K562 (cell line): ENCODE results near the gene SOX18. TPM values are rescaled to one million over a fixed set of nuclear protein-coding genes. Genes with fewer than 3 reads are reported as not detected.

Source experiments
- ATAC-seq: fragments of 200-7000 bp; cut with Tn5 transposase; 3 replicates; pipeline ENCODE4 v1.9.1; 2020; ENCODE audit warnings: moderate library complexity
- BruUV-seq: library from RNA; stranded (reverse); fragments of 400-500 nt; replicated peaks from 2 replicates; lab custom pipeline; 2021; lab: Mats Ljungman, UMichigan
- CTCF ChIA-PET: fragments of 300-600 bp; formaldehyde crosslinking; extraction: SDS; loops from one replicate; lab custom pipeline; 2021; ENCODE audit warnings: low intra/inter-chr PET ratio; lab: Yijun Ruan, JAX
- POLR2A ChIA-PET: fragments of 300-600, 350-650 bp; sonication (Branson Sonifier 250); formaldehyde crosslinking; extraction: SDS; loops from one replicate; lab custom pipeline; 2021; ENCODE audit warnings: antibody characterized with exemption, inconsistent platforms; lab: Yijun Ruan, JAX
- DNase-seq, 4 experiments: peaks; one replicate each; pipeline versions ENCODE4 v3.0.0 to v3.0.0-alpha.2; 2011 to 2018; ENCODE audit warnings: low spot score in 3 of 4, mixed read lengths in 3 of 4; ENCODE audit errors: extremely low read depth in 1 of 4
- FAIRE-seq: peaks from 2 replicates; lab custom pipeline; 2011; peaks lifted over from hg19 to GRCh38; lab: Jason Lieb, UNC
- H2AFZ ChIP-seq: 2 replicates; pipeline ENCODE4 v1.6.0; 2011; ENCODE audit warnings: low read depth, low read length, control low read depth, inconsistent platforms
- H3K27ac ChIP-seq: fragments of 200-600 bp; 3 replicates; pipeline ENCODE4 v1.8.0; 2011; ENCODE audit warnings: low read depth, mild to moderate bottlenecking, control low read depth, inconsistent platforms, low read length, moderate library complexity, mixed read lengths; ENCODE audit errors: extremely low read depth
- H3K27me3 ChIP-seq, 2 experiments: fragments of 300-600 bp in 1 of 2; 2 replicates in 1 of 2; 3 replicates in 1 of 2; pipeline versions ENCODE4 v1.6.0 to v1.8.0; 2011; ENCODE audit warnings: inconsistent platforms in 2 of 2, low read length in 2 of 2, mild to moderate bottlenecking in 1 of 2, mixed read lengths in 1 of 2, moderate library complexity in 1 of 2; ENCODE audit not compliant: control insufficient read depth in 2 of 2, insufficient read depth in 2 of 2
- H3K36me3 ChIP-seq: fragments of 300-600 bp; 3 replicates; pipeline ENCODE4 v1.8.0; 2011; ENCODE audit warnings: mild to moderate bottlenecking, low read length, inconsistent platforms; ENCODE audit not compliant: control insufficient read depth, insufficient read depth
- H3K4me1 ChIP-seq, 2 experiments: fragments of 200-600 bp in 1 of 2; replicated peaks in 1 of 2; 2 replicates in 1 of 2; 3 replicates in 1 of 2; pipeline versions ENCODE4 v1.5.1 to v1.8.0; 2011; ENCODE audit warnings: inconsistent platforms in 2 of 2, low read length in 2 of 2, mild to moderate bottlenecking in 1 of 2, mixed read lengths in 1 of 2, moderate library complexity in 1 of 2; ENCODE audit not compliant: control insufficient read depth in 2 of 2, insufficient read depth in 2 of 2
- H3K4me2 ChIP-seq: 2 replicates; pipeline ENCODE4 v1.6.1; 2011; ENCODE audit warnings: low read length, control low read depth, inconsistent platforms, mixed read lengths; ENCODE audit not compliant: insufficient read depth
- H3K4me3 ChIP-seq: fragments of 200-600 bp; sonication (generic), shearing (Covaris generic); 2 replicates; pipeline ENCODE4 v1.5.1; 2016; ENCODE audit warnings: control low read depth, inconsistent platforms
- H3K79me2 ChIP-seq: fragments of 200-600 bp; 3 replicates; pipeline ENCODE4 v1.8.0; 2011; ENCODE audit warnings: low read length, inconsistent platforms; ENCODE audit not compliant: control insufficient read depth, insufficient read depth
- H3K9ac ChIP-seq, 2 experiments: 2 replicates each; pipeline versions ENCODE4 v1.6.0 to v1.6.1; 2011; ENCODE audit warnings: low read depth in 2 of 2, low read length in 2 of 2, control low read depth in 1 of 2, inconsistent platforms in 1 of 2, mild to moderate bottlenecking in 1 of 2, mixed read lengths in 1 of 2; ENCODE audit not compliant: insufficient read depth in 1 of 2
- H3K9me1 ChIP-seq: one replicate; pipeline ENCODE4 v1.6.0; 2011; ENCODE audit warnings: inconsistent platforms, mild to moderate bottlenecking, low read length, moderate library complexity; ENCODE audit not compliant: control insufficient read depth, insufficient read depth
- H3K9me3 ChIP-seq: replicated peaks from 2 replicates; pipeline ENCODE4 v1.5.1; 2011; ENCODE audit warnings: low read depth, low read length, inconsistent platforms; ENCODE audit not compliant: control insufficient read depth, insufficient read depth
- H4K20me1 ChIP-seq: replicated peaks from 2 replicates; pipeline ENCODE4 v1.6.1; 2011; ENCODE audit warnings: low read length, inconsistent platforms, mixed read lengths; ENCODE audit not compliant: control insufficient read depth, insufficient read depth
- C11orf30 ChIP-seq: fragments of 450-650 bp; IDR thresholded peaks from 2 replicates; pipeline ENCODE4 v1.6.1; 2016; ENCODE audit warnings: low read depth, mild to moderate bottlenecking
- CHAMP1 ChIP-seq: fragments of 450-650 bp; IDR thresholded peaks from 2 replicates; pipeline ENCODE4 v1.6.1; 2016; ENCODE audit warnings: mild to moderate bottlenecking
- E2F4 ChIP-seq: sonication (generic); formaldehyde crosslinking; IDR thresholded peaks from 2 replicates; pipeline ENCODE4 v1.8.0; 2022; ENCODE audit warnings: mild to moderate bottlenecking, low read depth, missing genetic modification reagents
- FOXK1 ChIP-seq: sonication (generic); formaldehyde crosslinking; IDR thresholded peaks from 2 replicates; pipeline ENCODE4 v1.8.0; 2022; ENCODE audit warnings: missing genetic modification reagents, mild to moderate bottlenecking, borderline replicate concordance
- LCOR ChIP-seq: sonication (generic); formaldehyde crosslinking; IDR thresholded peaks from 2 replicates; pipeline ENCODE4 v1.8.0; 2022; ENCODE audit warnings: mild to moderate bottlenecking, missing genetic modification reagents
- NR2F6 ChIP-seq: fragments of 450-650 bp; formaldehyde crosslinking; IDR thresholded peaks from 2 replicates; pipeline ENCODE4 v1.4.0; 2020; ENCODE audit warnings: mild to moderate bottlenecking
- PHTF2 ChIP-seq: fragments of 250-450 bp; sonication (Bioruptor Pico); IDR thresholded peaks from 2 replicates; pipeline ENCODE4 v1.5.0; 2021; ENCODE audit warnings: mild to moderate bottlenecking
- POLR2G ChIP-seq: fragments of 200-400 bp; formaldehyde crosslinking; IDR thresholded peaks from 2 replicates; pipeline ENCODE4 v1.6.1; 2017; ENCODE audit warnings: low read depth, mild to moderate bottlenecking, antibody characterized with exemption, low read length, moderate library complexity
- RBFOX2 ChIP-seq: fragments of 200-400 bp; formaldehyde crosslinking; IDR thresholded peaks from 2 replicates; pipeline ENCODE4 v1.6.1; 2017; ENCODE audit warnings: low read depth, mild to moderate bottlenecking, low read length, moderate library complexity
- SMAD2 ChIP-seq: fragments of 150-350 bp; IDR thresholded peaks from 2 replicates; pipeline ENCODE4 v1.6.1; 2014; ENCODE audit warnings: low read depth, mild to moderate bottlenecking, low read length
- SRSF3 ChIP-seq: fragments of 200-400 bp; formaldehyde crosslinking; IDR thresholded peaks from 2 replicates; pipeline ENCODE4 v1.6.1; 2016; ENCODE audit warnings: mild to moderate bottlenecking, low read length, moderate library complexity; ENCODE audit not compliant: insufficient read depth
- TBL1XR1 ChIP-seq, 2 experiments: IDR thresholded peaks; 2 replicates each; pipeline ENCODE4 v1.6.1; 2012; ENCODE audit warnings: improper control_type of control experiment in 2 of 2, low read length in 2 of 2, mild to moderate bottlenecking in 1 of 2
- ZNF316 ChIP-seq: fragments of 450-650 bp; IDR thresholded peaks from 2 replicates; pipeline ENCODE4 v1.6.1; 2016
- WGBS: fragments of 100-300 bp; shearing (Covaris generic); methylation state at CpG from one replicate; pipeline ENCODE4 v1.1.6; 2016; ENCODE audit warnings: low coverage, mixed read lengths; ENCODE audit not compliant: insufficient coverage; ENCODE audit errors: missing lambda C conversion rate; 5-methylcytosine and 5-hydroxymethylcytosine counted together
- in situ Hi-C: fragments of 300-500 bp; cut with MboI; formaldehyde crosslinking; loops from 4 replicates; pipeline ENCODE4 v1.15.0; 2018; ENCODE audit warnings: inconsistent platforms, mixed read lengths
- intact Hi-C: fragments of 100-400 bp; cut with micrococcal nuclease; formaldehyde crosslinking; loops from 2 replicates; pipeline ENCODE4 v1.14.2; 2022
- polyA plus RNA-seq, 8 experiments: library from polyadenylated mRNA; depleted of rRNA in 4 of 8; stranded (reverse) in 5 of 8; unstranded in 3 of 8; fragments of >200 nt; fragmentation: Nextera tagmentation in 2 of 8; fragmentation: Illumina TruSeq in 1 of 8; extraction: Ambion mirVana in 2 of 8; extraction: Trizol in 1 of 8; gene quantifications; 2 replicates each; pipeline versions ENCODE4 v1.2.1 to v1.2.3, GENCODE V29; 2011 to 2014; ENCODE audit warnings: inconsistent platforms in 1 of 8, missing spikeins in 1 of 8
- total RNA-seq, 7 experiments: library from RNA; depleted of rRNA in 6 of 7; stranded (reverse); fragments of >200 nt in 6 of 7; fragmentation: Illumina TruSeq in 2 of 7; extraction: Trizol in 2 of 7; gene quantifications; 2 replicates each; pipeline versions ENCODE4 v1.2.1 to v1.2.3, GENCODE V29; 2011 to 2021; ENCODE audit warnings: low replicate concordance in 1 of 7

SOX18 gene
- total and polyA plus RNA-seq, 9 of the 15 experiments (the other 6 are each of a cell fraction or from before 2014, with no cell fraction given), result 0.15 to 19.8 (median 0.33) TPM

- TF ChIP-seq C11orf30 (no peak), PHTF2 (CRISPR knock-in tag) (no peak), POLR2G (peak; percentile 43), NR2F6 (CRISPR knock-in tag) (no peak), SRSF3 (no peak), TBL1XR1 (IDR thresholded peaks at IDR 0.05; ENCODE audit: low read length in 2 of 2) (no peak), CHAMP1 (no peak), LCOR (CRISPR knock-in tag) (no peak), RBFOX2 (peak; percentile 29; the same call in 1 of the 2 replicates), FOXK1 (CRISPR knock-in tag) (no peak), ZNF316 (no peak), E2F4 (CRISPR knock-in tag) (no peak), SMAD2 (no peak)
- no peaks in the 10 kb centered on the region for H3K79me2 ChIP-seq
- in situ Hi-C loops (no loop called here), intact Hi-C loops (no loop called here)
- no peak overlapping the region for H3K4me3 ChIP-seq
- H3K27me3 ChIP-seq, result no peaks in the 10 kb centered on the region
- H2AFZ ChIP-seq, result no peak overlapping the region
- no peak overlapping the region for H3K4me2 ChIP-seq
- ATAC-seq, result no peak
- no TSS peak for BruUV-seq
- POLR2A ChIA-PET, result interaction anchor here (0.6 kb wide), 1 partner anchor 167 kb away, joined by 4 read pairs; no protein-coding TSS in a partner anchor
- peaks cover 0 to 7% of the 10 kb centered on the region in 2 experiments; a peak in 1 of 5 replicates for H3K4me1 ChIP-seq
- H3K9me1 ChIP-seq, result no peaks in the 10 kb centered on the region
- CTCF ChIA-PET, result no interaction called here
- H3K36me3 ChIP-seq, result peaks cover 84% of the 10 kb centered on the region; the same call in 2 of the 3 replicates
- DNase-seq, result no peak
- WGBS, result 97% methylated on average over 29 of the region's 36 CpGs
- H3K27ac ChIP-seq, result no peak overlapping the region
- H3K9me3 ChIP-seq, result no peaks in the 10 kb centered on the region
- no peak for FAIRE-seq
- peaks cover 3% of the 10 kb centered on the region; the same call in 1 of the 2 replicates for H4K20me1 ChIP-seq
- H3K9ac ChIP-seq, result no peak overlapping the region
Measured at GRCh38 chr20:64021124-64021975, 28.1 kb downstream of the SOX18 start.
